ENCODE measurements around the gene MIPEP.

MIPEP gene

DNA sequence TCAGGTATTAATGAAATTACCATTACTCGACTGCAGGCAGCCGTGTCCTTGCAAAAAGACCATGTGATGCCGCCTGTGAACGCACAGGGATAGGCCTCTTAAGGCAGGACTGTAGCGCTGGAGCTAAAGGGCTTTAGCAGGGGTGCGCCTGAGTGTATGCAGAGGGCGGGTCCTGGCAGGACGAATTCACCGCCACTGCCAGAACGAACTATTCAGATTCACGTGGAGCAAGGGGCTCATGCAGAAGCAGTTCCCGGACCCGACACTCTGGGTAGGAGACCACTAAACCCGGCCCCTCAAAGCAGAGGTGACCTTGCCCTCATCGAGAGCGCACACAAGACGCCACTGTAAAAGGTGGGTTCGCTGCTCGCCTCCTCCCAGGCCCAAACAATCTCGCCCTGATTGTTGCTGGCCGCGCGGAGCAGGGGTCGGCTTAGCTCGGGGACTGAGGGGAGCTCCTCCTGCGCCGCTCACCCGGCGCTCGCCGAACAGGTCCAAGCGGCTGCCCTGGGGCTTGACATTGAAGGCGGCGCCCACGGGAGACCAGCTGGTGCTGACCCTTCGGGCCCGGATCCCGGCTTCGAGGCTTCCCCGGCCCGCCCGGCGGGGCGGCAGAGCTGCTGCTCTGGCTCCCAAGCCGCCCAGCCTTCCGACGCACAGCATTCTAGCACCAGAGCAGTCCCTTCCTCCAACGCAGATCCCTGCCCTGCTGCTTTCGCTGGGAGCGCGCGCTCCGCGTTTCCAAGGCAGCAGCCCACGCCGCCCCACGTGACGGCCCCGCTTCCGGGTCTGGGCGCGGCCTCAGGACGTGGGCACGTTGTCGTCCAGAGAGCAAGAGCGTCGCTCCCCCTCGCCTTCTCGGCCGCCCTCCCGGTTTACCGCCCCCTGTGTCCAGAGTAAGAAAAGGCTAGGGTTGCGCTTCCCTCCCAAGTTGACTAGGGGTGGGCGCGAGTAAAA, at the start of gene MIPEP:
Gene MIPEP (minus strand): TSS at position 743 of the 957 bp plus-strand sequence. CDS start 80 bp downstream, at position 663.
- Mint-ChIP-seq H3K4me1 (peaks cover 22% of the 10 kb centered on the region), H3K9me3 (no peaks in the 10 kb centered on the region), H3K4me3 (peak within 1 kb of the TSS; percentile 89), H3K27me3 (no peaks in the 10 kb centered on the region), H3K27ac (peak within 1 kb of the TSS; percentile 83), H3K36me3 (peaks cover 8% of the 10 kb centered on the region)
- peak; percentile 98 for ATAC-seq

DNA sequence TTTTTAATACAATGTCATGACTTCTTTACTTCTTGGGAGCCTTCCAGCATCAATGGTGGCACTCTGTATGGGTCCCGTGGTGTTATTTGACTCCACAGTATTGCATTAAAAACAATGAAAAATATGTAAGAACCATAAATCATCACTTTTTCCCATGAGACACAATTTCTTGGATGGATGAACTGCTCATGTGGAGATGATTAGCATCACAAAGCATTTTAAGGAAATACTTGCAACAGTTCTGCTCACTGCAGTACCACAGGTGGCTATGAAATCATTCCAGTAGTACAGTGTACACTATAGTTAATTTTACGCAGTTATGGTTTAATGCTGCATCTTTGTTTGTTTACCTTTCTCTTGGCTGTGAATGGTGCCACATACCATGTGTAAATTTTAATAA, 45.3 kb upstream of the MIPEP start:
- H3K36me3 Mint-ChIP-seq, result no peaks in the 10 kb centered on the region
- H3K27me3 Mint-ChIP-seq, result peaks cover 33% of the 10 kb centered on the region
- H3K27ac Mint-ChIP-seq, result no peak overlapping the region
- H3K9me3 Mint-ChIP-seq, result peaks cover 14% of the 10 kb centered on the region
- no peaks in the 10 kb centered on the region for H3K4me1 Mint-ChIP-seq
- no peak overlapping the region for H3K4me3 Mint-ChIP-seq
- ATAC-seq, result no peak

DNA sequence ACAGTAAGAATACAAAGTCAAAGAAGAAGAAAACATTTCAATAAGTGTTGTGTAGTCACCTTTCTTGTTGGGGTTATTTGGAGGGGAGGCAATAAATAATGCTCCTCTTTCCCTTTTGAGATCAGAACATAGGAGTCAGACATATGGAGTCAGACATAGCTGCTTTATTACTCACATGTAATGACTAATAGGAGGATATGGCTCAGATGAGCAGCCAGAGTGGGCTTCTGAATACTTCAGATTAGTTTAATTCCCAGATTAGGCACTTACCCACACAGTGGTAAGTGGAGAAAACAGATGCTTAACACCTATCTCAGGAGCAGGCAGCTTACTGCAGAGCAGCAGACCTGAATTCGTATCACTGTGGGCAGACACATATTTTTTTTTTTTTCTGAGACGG, 39.8 kb upstream of the MIPEP start:
- no peak overlapping the region for H3K4me3 Mint-ChIP-seq
- no peaks in the 10 kb centered on the region for H3K4me1 Mint-ChIP-seq
- ATAC-seq, result no peak
- no peak overlapping the region for H3K27ac Mint-ChIP-seq
- H3K27me3 Mint-ChIP-seq, result peaks cover 9% of the 10 kb centered on the region
- H3K9me3 Mint-ChIP-seq, result no peaks in the 10 kb centered on the region
- no peaks in the 10 kb centered on the region for H3K36me3 Mint-ChIP-seq

DNA sequence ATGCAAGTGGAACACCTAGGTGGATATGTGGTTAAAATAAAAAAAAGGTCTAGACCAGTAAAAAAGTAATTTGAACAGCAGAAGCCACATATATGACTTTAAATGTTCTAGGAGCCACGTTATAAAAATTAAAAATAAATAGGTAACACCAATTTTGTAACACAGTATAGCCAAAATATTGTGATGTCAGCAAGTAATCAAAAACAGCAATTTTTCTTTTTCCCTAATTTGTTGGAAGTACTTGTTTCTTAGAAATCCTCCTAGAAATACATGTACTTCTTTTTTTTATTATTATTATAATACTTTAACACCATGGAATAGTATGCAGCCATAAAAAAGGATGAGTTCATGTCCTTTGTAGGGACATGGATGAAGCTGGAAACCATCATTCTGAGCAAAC, 33.8 kb upstream of the MIPEP start:
- ATAC-seq, result no peak
- Mint-ChIP-seq H3K27me3 (peaks cover 25% of the 10 kb centered on the region), H3K27ac (no peak overlapping the region), H3K4me3 (no peak overlapping the region), H3K9me3 (peaks cover 5% of the 10 kb centered on the region), H3K36me3 (no peaks in the 10 kb centered on the region), H3K4me1 (no peaks in the 10 kb centered on the region)

DNA sequence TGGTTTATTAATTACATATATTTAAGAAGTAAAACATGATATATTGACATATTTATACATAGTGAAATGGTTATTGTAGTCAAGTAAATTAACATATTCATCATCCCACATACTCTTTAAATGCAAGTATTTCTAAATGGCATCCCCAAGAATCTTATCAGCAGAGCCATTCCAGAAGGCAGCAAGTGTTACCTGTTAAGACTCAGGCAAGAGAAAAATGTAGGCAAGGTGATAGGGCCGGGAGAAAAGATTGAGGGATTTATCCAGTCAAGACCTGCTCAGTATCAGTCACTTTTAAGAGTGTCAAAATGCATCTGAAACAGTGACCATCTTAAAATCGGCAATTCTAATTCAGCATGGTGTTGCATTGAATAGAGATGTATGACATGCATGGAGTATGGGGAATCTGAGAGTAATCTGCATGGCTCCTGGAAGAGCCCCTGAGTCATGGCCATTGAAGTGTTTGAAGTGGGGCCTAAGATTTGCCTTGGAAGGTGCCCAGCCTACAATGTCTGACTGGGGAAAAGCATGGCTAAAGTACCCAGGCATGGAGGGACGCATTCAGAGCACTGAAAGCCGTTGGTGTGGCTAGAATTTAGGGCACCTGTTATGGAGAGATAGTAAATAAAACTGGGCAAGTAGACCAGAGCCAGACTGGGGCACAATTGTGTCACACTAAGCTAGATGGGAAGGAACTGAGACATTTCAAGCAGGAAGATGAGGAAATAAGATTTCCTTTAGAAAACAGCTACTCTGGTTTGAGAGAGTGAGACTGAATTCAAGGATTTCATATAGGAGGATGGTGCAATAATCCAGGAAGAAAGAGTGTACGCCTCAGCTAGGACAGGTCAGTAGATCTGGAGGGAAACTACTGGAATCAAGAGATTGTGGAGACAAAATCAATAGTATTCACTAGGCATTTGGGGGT, 33.1 kb upstream of the MIPEP start:
- no peak overlapping the region for H3K4me3 Mint-ChIP-seq

DNA sequence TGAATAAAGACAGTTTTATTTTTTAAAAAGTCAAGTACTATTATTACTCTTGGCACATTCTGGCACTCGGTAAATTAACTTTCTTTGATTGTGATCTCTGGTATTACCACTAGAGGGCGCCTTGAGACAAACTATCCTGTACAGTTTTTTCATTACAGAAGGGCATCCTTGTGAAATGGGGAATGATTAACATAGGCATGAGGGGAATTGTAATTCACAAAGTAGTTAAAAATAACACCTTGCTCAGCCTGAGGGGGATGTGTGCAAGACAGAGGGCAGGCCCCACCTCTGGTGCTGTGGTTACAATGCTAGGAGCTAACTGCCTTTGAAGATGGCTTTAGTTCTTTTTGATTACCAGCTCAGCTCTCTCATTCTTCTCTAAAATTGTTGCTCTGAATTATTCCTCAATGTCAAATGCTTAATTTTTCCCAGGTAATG, 32.3 kb upstream of the MIPEP start:
- Mint-ChIP-seq H3K4me3 (no peak overlapping the region), H3K36me3 (no peaks in the 10 kb centered on the region), H3K27me3 (peaks cover 39% of the 10 kb centered on the region), H3K9me3 (peaks cover 5% of the 10 kb centered on the region), H3K4me1 (no peaks in the 10 kb centered on the region), H3K27ac (no peak overlapping the region)
- no peak for ATAC-seq

More for the DNA sequence above, 33.1 kb upstream of the MIPEP start:
- Mint-ChIP-seq H3K27me3 (peaks cover 31% of the 10 kb centered on the region), H3K36me3 (no peaks in the 10 kb centered on the region), H3K27ac (no peak overlapping the region), H3K9me3 (peaks cover 5% of the 10 kb centered on the region), H3K4me1 (no peaks in the 10 kb centered on the region)
- ATAC-seq, result no peak

DNA sequence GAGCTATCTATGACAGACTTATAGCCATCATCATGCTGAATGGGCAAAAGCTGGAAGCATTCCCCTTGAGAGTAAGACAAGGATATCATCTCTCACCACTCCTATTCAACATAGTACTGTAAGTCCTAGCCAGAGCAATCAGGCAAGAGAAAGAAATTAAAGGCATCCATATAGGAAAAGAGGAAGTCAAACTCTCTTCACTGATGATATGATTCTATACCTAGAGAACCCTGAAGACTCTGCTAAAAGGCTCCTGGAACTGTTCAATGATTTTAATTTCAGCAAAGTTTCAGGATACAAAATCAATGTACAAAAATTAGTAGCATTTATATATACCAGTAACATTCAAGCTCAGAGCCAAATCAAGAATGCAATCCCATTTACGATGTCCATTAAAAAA, 29.8 kb upstream of the MIPEP start:
- H3K9me3 Mint-ChIP-seq, result peaks cover 5% of the 10 kb centered on the region
- H3K4me3 Mint-ChIP-seq, result no peak overlapping the region
- H3K27me3 Mint-ChIP-seq, result peaks cover 51% of the 10 kb centered on the region
- H3K27ac Mint-ChIP-seq, result no peak overlapping the region
- no peak for ATAC-seq
- H3K4me1 Mint-ChIP-seq, result no peaks in the 10 kb centered on the region
- H3K36me3 Mint-ChIP-seq, result no peaks in the 10 kb centered on the region

DNA sequence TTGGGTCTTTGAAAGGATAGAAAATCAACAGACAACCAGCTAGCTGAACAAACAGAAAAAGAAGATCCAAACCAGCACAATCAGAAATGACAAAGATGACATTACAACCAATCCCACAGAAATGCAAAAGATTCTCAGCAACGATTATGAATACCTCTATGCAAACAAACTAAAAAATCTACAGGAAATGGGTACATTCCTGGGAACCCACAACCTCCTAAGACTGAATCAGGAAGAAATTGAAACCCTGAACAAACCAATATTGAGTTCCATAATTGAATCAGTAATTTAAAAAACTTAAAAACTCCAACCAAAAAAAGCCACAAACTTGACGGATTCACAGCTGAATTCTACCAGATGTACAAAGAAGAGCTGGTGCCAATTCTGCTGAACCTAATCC, 29.0 kb upstream of the MIPEP start:
- no peak overlapping the region for H3K27ac Mint-ChIP-seq
- no peak overlapping the region for H3K4me3 Mint-ChIP-seq
- peaks cover 51% of the 10 kb centered on the region for H3K27me3 Mint-ChIP-seq
- no peaks in the 10 kb centered on the region for H3K4me1 Mint-ChIP-seq
- H3K36me3 Mint-ChIP-seq, result no peaks in the 10 kb centered on the region
- peaks cover 5% of the 10 kb centered on the region for H3K9me3 Mint-ChIP-seq
- no peak for ATAC-seq

DNA sequence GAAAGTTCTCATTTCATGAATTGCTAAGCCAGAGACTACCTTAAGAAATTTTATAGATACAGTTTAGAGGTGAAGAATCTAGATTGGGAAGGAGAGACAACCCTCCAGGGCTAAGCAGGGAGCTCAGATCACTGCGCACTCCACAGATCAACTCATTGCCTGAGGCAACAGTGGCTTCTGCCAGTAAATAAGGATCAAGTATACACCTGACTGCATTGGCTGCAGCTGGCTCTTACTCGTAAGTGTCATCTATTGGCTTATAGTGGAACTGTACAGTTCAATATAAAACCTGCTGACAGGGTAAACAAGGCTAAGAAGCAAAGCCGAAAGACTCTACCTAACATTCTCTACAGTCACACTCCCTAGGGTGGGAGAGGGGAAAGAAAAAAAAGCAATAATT, 26.1 kb upstream of the MIPEP start:
- H3K9me3 Mint-ChIP-seq, result no peaks in the 10 kb centered on the region
- H3K4me3 Mint-ChIP-seq, result no peak overlapping the region
- peaks cover 7% of the 10 kb centered on the region for H3K4me1 Mint-ChIP-seq
- H3K27ac Mint-ChIP-seq, result no peak overlapping the region
- no peak for ATAC-seq
- H3K27me3 Mint-ChIP-seq, result peaks cover 50% of the 10 kb centered on the region
- H3K36me3 Mint-ChIP-seq, result no peaks in the 10 kb centered on the region

DNA sequence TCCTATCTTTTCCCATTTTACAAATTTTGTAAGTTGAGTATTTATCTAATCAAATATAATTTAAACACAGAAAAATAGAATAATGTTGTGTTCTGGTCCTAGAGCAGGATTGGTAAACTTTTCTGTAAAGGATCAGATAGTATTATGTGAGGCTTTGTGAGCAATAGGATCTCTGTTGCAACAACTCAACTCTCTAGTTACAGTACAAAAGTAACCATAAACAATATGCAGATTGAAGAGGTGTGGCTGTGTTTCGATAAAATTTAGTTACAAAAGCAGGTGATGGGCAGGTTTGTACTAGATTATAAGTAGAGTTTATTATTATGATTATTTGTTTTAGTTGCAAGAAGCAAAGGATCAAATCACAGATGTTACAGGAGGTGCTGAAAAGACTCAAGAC, 23.3 kb upstream of the MIPEP start:
- no peak overlapping the region for H3K4me3 Mint-ChIP-seq
- H3K9me3 Mint-ChIP-seq, result no peaks in the 10 kb centered on the region
- H3K36me3 Mint-ChIP-seq, result no peaks in the 10 kb centered on the region
- H3K27me3 Mint-ChIP-seq, result peaks cover 33% of the 10 kb centered on the region
- peaks cover 7% of the 10 kb centered on the region for H3K4me1 Mint-ChIP-seq
- ATAC-seq, result no peak
- H3K27ac Mint-ChIP-seq, result no peak overlapping the region

DNA sequence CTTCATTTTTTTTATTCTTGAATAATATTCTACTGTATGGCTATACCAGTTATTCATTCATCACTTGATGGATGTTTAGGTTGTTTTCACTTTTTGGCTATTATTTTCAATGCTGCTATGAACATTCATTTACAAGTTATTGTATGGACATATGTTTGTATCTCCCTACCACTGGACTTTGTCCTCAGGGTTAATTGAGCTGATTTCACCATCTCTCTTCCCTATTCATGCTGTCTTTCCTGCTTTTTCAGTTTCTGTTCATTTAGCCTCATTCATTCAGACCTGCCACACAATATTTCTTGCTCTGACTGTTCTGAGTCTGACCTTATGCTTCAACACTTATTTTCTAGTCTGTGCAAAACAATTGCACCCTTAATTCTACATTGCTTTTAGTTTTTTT, 20.4 kb upstream of the MIPEP start:
- Mint-ChIP-seq H3K4me1 (peaks cover 7% of the 10 kb centered on the region), H3K27ac (no peak overlapping the region)
- no peak for ATAC-seq

DNA sequence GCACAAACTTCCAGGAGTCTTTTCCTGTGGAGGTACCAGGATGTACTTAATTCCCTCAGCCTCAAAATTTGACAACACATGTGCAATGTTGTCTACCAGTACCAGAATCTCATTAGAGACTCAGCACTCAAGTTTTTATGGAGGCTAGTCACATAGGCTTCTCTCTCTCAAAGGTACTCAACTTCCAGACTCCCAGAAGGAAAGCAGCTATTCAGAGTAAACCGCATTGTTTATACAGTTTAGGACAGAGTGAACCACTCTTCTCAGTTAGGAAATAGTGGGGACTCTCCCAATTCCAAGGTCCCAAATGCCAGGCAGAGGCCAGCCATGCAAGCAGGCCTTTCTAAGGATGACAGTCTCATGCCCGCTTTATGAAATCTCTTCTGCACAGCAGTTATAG, 16.6 kb upstream of the MIPEP start:
- no peak for ATAC-seq
- no peaks in the 10 kb centered on the region for H3K9me3 Mint-ChIP-seq
- no peak overlapping the region for H3K27ac Mint-ChIP-seq
- H3K4me3 Mint-ChIP-seq, result no peak overlapping the region
- H3K36me3 Mint-ChIP-seq, result no peaks in the 10 kb centered on the region
- H3K4me1 Mint-ChIP-seq, result peaks cover 7% of the 10 kb centered on the region
- peaks cover 30% of the 10 kb centered on the region for H3K27me3 Mint-ChIP-seq

More for the DNA sequence above, 20.4 kb upstream of the MIPEP start:
- Mint-ChIP-seq H3K9me3 (no peaks in the 10 kb centered on the region), H3K36me3 (no peaks in the 10 kb centered on the region), H3K27me3 (peaks cover 15% of the 10 kb centered on the region), H3K4me3 (no peak overlapping the region)

DNA sequence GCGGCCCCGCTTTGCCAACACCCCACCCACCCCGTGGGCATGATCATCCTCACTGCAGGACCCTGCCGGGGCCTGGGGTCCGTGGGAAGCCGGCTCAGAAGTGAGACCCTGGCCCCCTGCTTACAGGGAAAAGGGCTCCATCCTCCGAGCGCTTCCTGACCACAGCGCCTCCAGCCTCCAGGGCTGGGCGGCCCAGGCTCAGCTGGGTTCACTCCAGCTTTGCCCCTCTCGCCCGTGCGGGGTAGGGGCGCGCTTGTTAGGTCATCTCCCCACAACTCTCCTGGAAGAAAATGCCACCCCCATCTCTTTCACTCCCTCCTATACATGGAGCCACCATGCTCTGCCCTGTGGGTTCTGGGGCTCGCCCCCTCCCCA, 14.7 kb upstream of the MIPEP start:
- H3K4me1 Mint-ChIP-seq, result peaks cover 7% of the 10 kb centered on the region
- no peaks in the 10 kb centered on the region for H3K36me3 Mint-ChIP-seq
- no peak overlapping the region for H3K4me3 Mint-ChIP-seq
- H3K9me3 Mint-ChIP-seq, result no peaks in the 10 kb centered on the region
- H3K27me3 Mint-ChIP-seq, result peaks cover 29% of the 10 kb centered on the region
- ATAC-seq, result peak; percentile 48
- no peak overlapping the region for H3K27ac Mint-ChIP-seq

DNA sequence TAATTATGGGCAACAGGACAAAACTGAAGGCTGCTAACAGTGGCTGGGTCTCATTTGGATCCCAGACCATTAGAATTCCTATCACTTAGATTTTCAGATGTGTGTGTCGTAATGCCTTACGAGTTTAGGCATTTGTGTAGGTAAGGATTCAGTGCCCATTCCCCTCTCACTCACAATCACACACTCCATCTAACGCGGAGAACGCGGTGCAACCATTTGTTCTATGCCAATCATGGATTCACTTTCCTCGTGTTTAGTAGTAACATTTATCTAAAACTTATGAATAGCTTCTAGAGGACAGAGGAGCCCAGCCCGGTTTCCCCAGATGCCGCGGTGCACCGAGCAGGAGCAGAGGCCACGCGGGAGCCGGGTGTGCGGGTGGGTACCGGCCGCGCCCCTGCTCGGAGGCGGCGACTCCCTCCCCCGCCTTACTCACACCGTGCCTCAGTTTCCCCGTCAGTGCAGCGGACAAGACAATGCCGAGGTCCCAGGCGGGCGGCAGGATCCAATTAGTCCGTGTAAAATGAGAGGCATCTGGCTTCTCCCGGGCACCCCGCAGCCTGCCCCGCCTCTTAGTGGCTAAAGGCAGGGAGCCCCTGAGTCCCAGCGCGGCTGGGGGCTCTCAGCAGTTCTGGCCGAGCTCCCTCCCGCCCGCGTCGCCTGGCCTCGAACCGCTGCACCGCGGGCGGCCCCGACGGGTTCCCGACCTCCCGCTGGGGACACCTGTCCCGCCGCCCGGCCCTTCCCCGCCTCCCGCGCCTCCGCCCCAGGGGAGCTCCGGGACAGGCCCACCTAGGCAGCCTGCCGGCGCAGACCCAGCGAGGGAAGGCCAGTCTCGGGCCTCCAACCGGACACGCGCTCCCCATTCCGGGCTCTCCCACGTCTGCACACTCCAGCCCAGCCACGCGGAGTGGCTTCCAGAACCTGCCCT, 14.0 kb upstream of the MIPEP start:
- ATAC-seq, result no peak
- Mint-ChIP-seq H3K4me1 (peaks cover 7% of the 10 kb centered on the region), H3K36me3 (no peaks in the 10 kb centered on the region), H3K9me3 (no peaks in the 10 kb centered on the region), H3K27me3 (peaks cover 29% of the 10 kb centered on the region), H3K4me3 (no peak overlapping the region), H3K27ac (no peak overlapping the region)
